GM06990 (cell line): ENCODE data around the gene SPESP1.

ENCODE experiments used
- DNase-seq: peaks from one replicate; pipeline ENCODE4 v3.0.0-alpha.2; 2011; ENCODE audit not compliant: insufficient read length; ENCODE audit errors: extremely low read depth
- H3K27me3 ChIP-seq: replicated peaks from 2 replicates; pipeline ENCODE4 v1.6.0; 2011; ENCODE audit warnings: low read length; ENCODE audit not compliant: control insufficient read depth, insufficient read depth
- H3K36me3 ChIP-seq: 2 replicates; pipeline ENCODE4 v1.5.1; 2011; ENCODE audit warnings: low read length; ENCODE audit not compliant: control insufficient read depth, insufficient read depth
- H3K4me3 ChIP-seq: replicated peaks from 2 replicates; pipeline ENCODE4 v1.5.1; 2011; ENCODE audit warnings: low read depth, mild to moderate bottlenecking, control low read depth, low read length
- TF ChIP-seq, protein P1 (sequence below): IDR thresholded peaks from 2 replicates; pipeline ENCODE4 v1.5.1; 2011; ENCODE audit warnings: low read length, control low read depth, mild to moderate bottlenecking, inconsistent platforms; ENCODE audit not compliant: insufficient read depth, poor library complexity, severe bottlenecking

Gene SPESP1

GRCh38 chr15:68894208-68894607 lies 36.1 kb upstream of the SPESP1 start:
- no peak for DNase-seq
- H3K36me3 ChIP-seq: no peaks in the 10 kb centered on the region
- no peak overlapping the region for H3K4me3 ChIP-seq
- peaks cover 2% of the 10 kb centered on the region; the same call in 1 of the 2 replicates for H3K27me3 ChIP-seq
- TF ChIP-seq, protein P1, sequence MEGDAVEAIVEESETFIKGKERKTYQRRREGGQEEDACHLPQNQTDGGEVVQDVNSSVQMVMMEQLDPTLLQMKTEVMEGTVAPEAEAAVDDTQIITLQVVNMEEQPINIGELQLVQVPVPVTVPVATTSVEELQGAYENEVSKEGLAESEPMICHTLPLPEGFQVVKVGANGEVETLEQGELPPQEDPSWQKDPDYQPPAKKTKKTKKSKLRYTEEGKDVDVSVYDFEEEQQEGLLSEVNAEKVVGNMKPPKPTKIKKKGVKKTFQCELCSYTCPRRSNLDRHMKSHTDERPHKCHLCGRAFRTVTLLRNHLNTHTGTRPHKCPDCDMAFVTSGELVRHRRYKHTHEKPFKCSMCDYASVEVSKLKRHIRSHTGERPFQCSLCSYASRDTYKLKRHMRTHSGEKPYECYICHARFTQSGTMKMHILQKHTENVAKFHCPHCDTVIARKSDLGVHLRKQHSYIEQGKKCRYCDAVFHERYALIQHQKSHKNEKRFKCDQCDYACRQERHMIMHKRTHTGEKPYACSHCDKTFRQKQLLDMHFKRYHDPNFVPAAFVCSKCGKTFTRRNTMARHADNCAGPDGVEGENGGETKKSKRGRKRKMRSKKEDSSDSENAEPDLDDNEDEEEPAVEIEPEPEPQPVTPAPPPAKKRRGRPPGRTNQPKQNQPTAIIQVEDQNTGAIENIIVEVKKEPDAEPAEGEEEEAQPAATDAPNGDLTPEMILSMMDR: no peak

GRCh38 chr15:68896178-68896577 lies 34.1 kb upstream of the SPESP1 start:
- no peak for DNase-seq
- no peak overlapping the region for H3K4me3 ChIP-seq
- peaks cover 2% of the 10 kb centered on the region; the same call in 1 of the 2 replicates for H3K27me3 ChIP-seq
- no peaks in the 10 kb centered on the region for H3K36me3 ChIP-seq
- TF ChIP-seq, protein P1: no peak

GRCh38 chr15:68897016-68897415 lies 33.3 kb upstream of the SPESP1 start:
- no peak for DNase-seq
- TF ChIP-seq, protein P1: no peak
- H3K27me3 ChIP-seq: peaks cover 2% of the 10 kb centered on the region; the same call in 1 of the 2 replicates

DNA sequence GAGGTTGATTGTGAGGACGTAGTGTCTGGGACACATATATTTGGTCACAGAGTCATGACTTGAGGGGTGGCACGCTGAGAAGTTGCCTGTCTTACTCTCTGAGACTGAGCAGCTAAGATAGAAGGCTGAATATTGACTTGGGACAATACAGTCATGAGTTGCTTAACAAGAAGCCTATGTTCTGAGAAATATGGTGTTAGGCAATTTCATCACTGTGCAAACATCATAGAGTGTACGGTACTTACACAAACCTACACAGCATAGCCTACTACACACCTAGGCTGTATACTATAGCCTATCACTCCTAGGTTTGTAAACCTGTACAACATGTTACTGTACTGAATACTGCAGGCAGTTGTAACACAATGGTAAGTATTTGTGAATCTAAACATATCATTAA lies 30.3 kb upstream of the SPESP1 start:
- Histone ChIP-seq H3K4me3 (no peak overlapping the region), H3K36me3 (no peaks in the 10 kb centered on the region), H3K27me3 (no peaks in the 10 kb centered on the region)
- DNase-seq: no peak
- TF ChIP-seq, protein P1: no peak

More at GRCh38 chr15:68897016-68897415, 33.3 kb upstream of the SPESP1 start:
- no peak overlapping the region for H3K4me3 ChIP-seq
- no peaks in the 10 kb centered on the region for H3K36me3 ChIP-seq

DNA sequence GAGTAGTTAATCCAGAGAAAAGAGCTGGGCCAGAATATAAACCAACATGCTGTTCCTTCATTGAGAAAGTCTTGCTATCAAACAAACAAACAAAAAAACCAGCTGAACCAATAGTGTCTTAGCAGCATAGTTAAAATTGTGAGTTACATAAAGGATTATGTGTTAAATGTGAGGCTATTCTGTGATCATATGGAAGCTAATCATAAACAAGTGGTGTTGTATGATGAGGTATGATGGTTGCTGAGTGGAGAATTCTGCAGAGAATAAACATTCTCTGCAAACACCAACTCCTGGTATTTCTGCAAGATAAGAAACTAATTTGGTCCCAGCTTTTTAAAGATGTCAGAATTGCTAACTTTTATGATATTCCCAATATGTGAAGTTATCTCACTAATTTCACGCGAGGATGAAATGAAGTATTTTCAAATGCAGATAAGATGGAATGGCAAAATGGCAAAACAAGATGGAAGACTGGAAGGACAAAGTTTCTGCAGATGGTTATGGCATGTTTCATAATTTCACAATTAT lies 22.9 kb upstream of the SPESP1 start:
- no peaks in the 10 kb centered on the region for H3K36me3 ChIP-seq
- DNase-seq: no peak
- H3K27me3 ChIP-seq: no peaks in the 10 kb centered on the region
- H3K4me3 ChIP-seq: no peak overlapping the region
- TF ChIP-seq, protein P1: no peak

GRCh38 chr15:68909601-68910100 lies 20.7 kb upstream of the SPESP1 start:
- H3K27me3 ChIP-seq: no peaks in the 10 kb centered on the region; the same call in 1 of the 2 replicates
- H3K36me3 ChIP-seq: no peaks in the 10 kb centered on the region
- no peak for DNase-seq
- TF ChIP-seq, protein P1: no peak
- H3K4me3 ChIP-seq: no peak overlapping the region
